ENCODE data around the gene TFCP2L1.

The TFCP2L1 gene

DNA sequence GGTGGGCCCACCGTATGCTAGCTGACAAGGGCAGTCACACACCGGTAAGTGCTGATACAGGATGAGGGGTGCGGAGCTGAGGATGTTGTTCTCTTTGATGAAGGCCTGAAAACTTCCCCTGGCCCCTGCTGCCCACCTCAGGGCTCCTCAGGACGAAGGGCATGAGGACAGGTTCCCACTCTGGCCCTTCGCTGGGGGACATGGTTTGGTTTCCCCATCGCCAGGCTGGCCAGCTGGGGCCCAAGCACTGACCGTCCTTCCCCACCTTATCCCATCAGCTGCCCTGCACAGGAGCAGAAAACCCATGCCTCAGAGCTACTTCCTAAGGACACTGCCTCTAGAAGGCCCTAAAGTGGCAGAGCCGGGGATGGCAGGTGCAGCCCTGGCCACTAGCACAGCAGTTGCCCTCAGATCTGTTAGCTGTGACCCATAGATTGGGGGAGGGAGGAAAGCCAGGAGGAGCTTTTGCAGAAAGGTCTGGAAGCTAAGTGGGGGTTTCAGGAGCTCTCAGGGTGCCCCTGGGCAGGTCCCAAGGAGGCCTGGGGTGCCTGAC is 66.5 kb downstream of the TFCP2L1 start:
- DNase-seq (ENCODE audit: low read depth) = no peak

DNA sequence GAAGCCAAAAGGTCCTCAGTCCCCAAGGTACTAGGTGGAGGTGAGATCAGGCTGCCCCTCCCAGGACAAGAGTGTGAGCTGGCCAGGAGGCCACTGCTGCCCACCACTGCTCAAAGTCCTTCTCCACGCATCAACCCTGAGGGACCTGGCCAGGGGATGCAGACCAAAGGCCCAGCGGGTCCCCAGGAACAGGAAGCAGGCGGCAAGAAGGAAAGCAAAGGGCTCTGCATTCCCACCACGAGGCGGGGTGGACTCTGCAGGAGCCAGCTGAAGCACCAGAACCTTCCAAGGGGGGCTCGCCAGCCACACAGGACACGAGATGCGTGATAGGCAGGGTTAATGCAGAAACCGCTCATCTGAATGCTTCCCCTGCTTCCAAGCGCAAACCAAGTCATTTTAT is 67.4 kb downstream of the TFCP2L1 start:
- DNase-seq (ENCODE audit: low read depth) = no peak

DNA sequence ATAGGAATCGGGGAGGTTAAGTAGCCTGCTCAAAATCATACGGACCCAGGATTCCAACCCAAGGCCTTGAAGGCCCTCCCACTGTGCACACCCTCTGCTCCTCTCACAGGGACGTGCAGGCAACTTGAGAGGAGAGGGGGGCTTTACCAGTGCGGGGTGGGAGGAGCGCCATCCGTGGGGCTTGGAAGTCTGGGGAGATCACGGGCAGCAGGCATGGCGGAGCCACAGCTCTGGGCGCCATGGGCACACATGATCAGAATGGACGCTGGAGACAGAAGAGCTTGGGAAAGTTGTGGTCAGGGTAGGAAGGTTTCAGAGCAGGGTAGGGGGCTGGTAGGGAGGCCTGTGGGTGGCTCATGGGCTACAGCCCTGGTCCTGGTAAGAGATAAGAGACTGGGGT is 70.7 kb downstream of the TFCP2L1 start:
- no peak for DNase-seq (ENCODE audit: low read depth)

DNA sequence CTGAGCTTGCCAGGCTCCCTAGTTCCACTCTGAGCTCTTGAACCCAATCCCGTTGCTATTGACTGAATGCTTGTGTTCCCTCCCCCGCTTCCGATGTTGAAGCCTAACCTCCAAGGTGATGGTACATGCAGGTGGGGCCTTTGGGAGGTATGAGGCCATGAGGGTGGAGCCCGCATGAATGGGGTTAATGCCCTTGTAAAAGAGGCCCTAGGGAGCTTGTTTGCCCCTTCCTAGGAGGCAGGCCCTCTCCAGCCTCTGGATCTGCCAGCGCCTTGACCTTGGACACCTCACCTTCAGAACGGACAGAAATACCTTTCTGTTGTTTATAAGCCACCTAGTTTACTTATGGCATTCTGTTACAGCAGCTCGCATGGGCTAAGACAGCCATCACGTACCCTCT is 71.6 kb downstream of the TFCP2L1 start:
- no peak for DNase-seq (ENCODE audit: low read depth)

DNA sequence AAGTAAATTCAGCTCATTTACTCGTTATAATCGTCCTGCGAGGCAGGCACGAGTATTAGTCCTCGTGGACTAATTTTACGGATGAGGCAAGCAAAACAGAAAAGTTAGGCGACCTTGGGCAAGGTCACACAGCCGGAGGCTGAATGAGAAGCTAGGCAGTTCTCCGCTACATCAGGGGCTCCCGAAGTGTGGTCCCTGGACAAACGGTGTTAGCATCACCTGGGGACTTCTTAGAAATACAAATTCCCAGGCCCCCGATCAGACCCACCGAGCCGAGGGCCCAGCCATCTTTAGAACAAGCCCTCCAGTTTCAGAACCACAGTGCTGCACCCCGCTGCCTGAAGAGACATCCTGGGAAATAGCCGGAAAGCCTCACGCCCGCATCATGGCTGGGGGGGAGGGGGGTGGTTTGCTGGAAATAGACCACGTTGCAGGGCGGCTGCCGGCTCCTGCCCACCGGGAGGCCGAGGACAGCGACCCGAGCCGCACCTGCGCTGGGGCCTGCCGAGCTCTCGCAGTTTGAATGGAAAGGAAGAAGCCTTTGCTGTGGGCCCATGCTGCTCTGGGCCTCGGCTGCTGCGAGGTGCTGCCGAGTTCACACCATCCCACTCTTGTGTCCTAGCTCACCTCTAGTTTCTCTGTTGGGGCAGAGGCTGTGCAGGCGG is 72.2 kb downstream of the TFCP2L1 start:
- DNase-seq (ENCODE audit: low read depth) = no peak

DNA sequence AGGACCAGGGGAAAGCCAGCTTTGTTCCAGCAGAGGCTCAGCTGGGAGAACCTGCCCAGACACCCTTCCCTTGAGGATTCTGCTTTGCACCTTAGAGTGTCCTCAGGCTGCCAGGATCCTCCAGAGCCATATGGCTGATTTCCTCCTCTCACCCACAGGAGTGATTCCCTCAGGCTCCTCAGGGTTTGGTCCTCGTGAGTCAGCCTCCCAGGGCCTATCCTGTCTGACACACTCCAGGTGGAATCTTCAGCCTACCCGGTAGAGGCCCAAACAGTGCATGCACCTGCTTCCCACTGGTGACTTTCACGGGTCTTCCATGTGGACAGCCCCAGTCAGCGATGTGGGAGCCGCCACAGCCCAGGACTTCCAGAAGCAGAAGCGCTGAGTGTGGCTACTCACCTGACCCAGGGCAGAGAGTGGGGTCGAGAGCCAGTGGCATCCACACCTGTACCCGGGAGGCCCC is 73.3 kb downstream of the TFCP2L1 start:
- DNase-seq (ENCODE audit: low read depth) = no peak

DNA sequence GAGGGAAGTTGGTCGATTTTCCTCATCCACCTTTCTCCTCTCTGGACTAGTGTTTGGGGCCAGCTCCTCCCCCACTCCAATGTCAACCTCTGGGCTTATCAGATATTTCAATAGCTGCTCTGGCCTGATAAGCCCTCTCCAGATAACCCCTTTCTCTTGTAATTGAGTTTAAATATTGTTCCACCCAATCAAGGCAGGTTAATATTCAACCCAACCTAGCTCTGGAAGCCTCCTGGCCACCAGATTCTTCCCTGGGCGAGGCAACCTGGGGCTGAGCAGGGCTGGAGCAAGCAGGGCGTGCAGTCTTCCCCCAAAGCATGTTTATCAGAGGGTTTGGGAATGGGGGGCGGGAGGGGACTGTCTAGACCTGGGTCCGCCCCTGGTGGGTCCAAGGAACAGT is 73.8 kb downstream of the TFCP2L1 start:
- no peak for DNase-seq (ENCODE audit: low read depth)

DNA sequence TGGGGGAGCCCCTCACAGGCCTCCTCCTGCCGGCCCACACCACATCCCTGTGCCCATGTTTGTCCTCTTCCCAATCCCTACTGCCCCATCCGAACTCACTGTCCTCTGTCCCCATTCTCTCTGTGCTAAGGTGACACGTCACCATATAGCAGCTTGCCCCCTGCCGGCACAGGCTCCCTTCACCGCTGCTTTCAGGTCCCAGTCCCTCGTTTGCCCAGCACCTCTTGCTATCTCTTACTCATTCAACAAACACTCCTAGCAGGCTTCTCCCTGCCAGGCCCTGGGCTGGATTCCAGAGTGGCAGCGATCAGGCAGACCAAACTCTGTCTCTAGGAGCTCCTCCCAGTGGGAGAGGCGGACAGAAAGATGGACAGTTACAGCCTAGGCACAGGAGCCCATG is 74.3 kb downstream of the TFCP2L1 start:
- no peak for DNase-seq (ENCODE audit: low read depth)

DNA sequence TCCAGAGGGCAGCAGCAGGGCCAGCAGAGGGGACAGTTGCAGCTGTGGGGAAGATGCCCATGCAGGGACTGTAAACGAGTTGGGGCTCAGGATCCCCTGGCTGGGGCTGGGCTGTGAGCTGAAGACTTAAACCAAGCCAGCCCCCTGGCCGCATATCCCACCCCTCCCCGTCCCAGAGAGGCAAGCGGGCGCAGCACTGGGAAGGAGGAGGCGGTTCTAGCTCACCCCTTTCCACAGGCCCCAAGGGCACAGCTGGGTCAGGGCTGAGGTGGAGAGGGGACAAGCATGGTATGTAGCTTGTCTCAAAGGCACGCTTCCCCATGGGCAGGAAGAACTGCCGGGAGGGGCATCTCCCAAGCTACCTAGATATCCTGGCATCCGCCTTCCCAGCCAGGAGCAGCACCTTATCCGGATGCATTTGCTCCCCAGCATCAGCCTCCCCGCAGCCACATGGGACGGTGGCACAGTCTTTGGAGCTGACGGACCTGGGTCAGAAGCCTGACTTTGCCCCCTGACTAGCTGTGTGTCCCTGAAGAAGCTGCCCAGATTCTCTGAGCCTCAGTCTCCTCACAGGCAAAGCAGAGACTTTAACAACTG is 75.9 kb downstream of the TFCP2L1 start:
- no peak for DNase-seq (ENCODE audit: low read depth)

DNA sequence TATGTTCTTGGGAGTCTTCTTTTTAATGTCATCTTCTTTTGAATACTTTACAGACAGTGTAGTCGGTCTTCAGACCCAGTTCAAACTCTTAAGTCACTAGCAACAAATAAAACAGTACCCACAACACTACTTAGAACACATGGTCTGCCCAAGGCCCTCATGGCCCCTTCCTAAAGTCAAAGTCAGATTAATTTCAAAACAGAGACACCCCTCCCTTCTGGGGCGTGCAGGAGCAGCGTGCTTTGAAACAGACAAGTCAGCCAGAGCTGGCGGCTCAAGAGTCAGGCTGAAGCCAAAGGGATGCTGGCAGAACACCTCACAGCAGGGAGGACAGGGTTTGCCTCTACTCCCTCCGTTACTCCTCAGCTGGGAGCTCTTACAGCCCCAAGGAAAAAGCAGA is 77.5 kb downstream of the TFCP2L1 start:
- DNase-seq (ENCODE audit: low read depth) = no peak

DNA sequence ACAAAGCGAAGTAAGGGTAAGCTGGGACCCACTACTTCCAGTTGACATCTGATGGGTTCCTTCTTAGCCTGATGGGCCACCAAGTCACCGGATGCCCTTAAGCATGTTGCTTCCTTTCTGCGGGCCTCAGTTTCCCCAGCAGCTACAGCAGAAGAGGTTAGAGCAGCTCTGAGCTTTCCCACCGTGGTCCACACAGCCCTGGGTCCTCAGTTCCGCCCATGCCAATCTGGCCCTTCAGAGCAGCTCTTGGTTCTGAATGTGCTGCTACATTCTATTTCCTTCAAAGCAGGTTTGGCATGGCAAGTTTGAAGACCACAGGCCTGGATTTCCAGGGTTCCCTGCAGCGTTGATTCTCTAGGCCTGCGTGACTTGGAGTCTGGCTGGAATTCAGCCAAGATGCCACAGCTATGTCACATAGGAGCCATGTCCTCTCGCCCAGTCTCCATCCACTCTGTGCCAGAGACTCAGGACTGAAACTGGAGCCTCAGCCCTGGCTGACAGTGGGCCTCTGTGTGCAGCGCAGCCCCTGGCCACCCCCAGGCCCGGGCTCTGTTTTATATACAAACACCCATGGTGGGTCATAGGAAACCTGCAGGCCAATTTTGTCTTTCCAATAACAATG is 79.6 kb downstream of the TFCP2L1 start:
- no peak for DNase-seq (ENCODE audit: low read depth)

DNA sequence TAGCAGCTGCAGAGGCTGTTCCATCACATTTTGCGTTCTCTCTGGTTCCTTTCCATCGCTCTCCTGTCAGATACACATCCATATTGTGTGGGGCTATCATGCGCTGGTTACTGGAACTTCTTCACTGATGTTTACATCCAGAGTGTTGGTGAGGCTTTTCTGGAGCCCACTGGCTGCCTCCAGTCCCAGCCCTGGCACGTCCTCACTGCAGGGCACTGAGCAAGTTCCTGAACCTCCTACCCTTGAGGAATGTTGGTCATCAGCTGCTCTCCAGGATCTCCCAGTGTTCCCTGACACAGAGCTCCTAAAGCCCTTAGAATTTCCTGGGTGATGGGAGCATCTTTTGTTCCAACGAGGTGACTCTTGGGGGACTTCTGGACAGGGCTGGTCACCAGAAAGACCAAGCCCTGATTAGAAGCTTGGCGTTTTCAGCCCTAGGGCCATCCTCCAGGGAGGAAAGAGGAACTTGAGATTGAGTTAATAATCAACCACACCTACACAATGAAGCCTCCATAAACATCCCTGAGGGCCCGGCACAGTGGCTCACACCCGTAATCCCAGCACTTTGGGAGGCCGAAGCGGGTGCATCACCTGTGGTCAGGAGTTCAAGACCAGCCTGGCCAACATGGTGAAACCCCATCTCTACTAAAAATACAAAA is 81.3 kb downstream of the TFCP2L1 start:
- no peak for DNase-seq (ENCODE audit: low read depth)

DNA sequence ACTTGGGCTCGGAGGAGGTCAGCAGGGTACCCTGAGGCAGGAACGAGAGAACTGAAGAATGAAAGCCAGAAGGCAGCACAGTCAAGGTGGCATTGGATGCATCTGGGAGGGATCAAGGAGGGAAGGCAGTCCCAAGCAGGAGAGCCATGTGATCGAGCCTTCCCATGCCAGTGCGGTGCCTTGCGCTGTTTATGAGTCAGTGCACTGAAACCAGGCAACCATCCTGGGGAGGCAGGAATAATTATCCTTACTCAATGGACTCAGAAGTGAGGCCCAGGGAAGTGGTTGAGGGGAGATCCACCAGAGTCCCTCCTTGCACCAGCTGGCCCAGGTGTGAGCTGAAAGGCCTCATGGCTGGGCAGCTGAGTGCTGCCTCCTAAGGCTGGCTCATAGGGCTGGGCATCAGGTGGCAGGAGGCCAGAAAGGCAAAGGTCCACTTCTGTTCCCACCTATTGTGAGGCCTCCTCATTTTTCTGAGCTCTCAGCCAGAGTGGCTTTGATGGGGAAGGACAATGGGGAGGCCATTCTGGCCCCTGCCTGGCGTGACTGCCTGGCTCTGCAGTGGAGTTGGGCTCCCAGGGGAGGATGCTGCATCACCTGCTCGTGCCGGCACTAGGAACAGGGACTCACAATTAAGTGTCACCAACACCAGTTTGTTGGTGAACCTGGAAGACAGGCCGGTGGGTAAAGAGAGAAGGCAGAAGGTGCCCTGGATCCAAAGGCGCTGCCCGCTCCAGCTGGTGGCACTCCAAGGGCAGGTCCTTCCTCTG is 82.3 kb downstream of the TFCP2L1 start:
- DNase-seq (ENCODE audit: low read depth) = no peak

DNA sequence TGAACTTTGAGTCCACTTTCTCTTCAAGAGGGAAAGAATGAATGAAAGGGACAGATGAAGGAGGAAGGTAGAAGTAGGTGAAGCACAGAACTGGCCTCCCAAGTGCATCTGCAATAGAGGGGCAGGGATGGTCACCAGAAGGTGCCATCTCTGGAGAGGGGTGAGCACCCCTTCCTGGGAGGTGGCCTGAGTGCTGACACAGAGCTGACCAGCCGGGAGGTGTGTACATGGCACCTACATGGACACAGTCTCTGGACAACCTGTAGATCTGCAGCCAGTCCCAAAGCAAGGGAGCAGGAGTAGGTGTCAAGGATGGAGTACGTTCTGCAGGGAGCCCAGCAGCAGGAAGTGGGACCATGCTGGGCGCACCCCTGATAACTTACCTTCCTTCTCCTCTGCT is 83.2 kb downstream of the TFCP2L1 start:
- no peak for DNase-seq (ENCODE audit: low read depth)

DNA sequence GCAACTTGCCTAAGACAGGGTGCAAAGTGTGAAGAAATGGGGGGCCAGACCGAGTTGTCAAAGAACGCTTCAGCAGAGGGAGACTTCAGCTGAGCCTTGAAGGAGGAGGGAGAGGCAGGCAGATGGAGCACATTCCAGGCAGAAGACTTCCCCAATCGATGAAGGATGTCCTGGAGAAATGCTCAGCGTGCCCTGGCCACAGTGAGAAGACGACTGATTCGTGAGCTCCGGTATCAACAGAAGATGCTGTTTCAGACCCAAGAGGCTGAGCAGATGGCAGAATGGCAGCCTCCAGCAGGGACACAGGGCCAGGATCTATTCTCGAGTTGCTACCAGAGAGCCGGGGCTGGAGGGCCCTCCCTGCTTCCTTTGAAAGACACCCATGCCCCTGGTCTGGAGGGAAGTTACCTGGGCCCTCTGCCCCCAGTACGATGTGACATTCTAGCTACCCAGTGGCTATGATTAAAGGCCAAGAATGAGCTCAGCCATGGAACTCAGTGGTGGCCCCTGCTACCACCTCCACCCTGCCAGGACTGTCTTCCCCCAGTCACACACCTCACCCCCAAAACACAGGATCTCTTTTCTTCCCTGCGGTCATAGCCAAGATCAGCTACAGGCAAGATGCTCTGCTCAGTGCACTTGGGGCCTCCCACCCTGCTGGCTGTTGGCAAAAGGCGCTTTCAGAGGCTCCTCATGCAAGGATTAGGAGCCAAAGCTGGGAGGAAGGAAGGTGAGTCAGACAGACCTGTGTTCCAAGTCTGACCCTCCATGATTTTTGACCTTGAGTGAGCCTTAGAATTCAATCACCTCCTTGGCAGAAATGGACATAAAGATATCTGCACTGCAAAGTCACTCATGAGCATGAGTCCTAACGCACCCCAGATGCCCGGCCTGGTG is 84.3 kb downstream of the TFCP2L1 start:
- DNase-seq (ENCODE audit: low read depth) = no peak

DNA sequence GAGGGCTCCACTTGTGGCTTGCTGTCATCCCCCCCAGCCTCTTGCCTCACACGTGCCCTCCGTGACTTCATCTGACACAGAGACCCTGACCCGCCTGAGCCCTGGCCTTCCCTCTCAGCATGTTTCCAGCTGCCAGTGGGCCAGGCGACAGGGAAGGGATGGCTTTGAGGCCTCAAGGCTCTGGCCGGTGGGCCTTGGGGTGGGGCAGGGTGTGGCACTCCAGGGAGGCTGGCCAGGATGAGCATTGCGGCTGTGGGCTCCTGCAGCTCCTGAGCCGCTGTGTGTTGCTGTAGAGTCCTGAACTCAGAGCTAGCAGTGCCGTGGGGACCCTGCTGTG is 85.0 kb downstream of the TFCP2L1 start:
- DNase-seq (ENCODE audit: low read depth) = no peak

DNA sequence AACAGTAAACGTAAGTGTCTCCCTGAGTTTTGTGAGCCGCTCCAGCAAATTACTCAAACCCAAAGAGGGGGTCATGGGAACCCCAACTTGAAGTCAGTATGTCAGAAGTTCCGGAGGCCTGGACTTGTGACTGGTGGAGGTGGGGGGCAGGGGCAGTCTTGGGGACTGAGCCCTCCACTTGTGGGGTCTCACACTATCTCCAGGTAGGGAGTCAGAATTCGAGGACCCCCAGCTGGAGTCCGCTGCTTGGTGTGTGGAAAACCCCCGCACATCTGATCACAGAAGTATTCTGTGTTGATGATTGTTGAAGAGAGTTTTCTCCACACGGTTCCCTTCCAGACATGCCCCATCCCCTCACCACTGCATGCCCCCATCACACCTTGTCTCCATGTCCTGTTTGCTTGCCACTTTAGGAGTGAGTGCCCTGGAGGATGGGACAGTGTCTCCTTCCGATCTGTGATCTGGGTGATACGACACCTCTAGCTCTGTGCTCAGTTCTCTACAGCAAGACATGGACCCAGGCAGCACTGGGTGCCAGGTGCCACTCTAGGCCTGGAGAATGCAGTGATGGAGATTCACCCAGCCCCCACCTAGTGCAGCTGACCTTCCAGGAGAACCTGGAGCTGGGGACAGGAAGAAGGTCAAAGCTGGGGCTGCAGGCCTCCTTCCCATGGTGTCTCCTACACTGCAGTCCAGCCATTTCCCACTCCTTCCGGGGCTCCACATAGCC is 85.6 kb downstream of the TFCP2L1 start:
- DNase-seq (ENCODE audit: low read depth) = no peak

DNA sequence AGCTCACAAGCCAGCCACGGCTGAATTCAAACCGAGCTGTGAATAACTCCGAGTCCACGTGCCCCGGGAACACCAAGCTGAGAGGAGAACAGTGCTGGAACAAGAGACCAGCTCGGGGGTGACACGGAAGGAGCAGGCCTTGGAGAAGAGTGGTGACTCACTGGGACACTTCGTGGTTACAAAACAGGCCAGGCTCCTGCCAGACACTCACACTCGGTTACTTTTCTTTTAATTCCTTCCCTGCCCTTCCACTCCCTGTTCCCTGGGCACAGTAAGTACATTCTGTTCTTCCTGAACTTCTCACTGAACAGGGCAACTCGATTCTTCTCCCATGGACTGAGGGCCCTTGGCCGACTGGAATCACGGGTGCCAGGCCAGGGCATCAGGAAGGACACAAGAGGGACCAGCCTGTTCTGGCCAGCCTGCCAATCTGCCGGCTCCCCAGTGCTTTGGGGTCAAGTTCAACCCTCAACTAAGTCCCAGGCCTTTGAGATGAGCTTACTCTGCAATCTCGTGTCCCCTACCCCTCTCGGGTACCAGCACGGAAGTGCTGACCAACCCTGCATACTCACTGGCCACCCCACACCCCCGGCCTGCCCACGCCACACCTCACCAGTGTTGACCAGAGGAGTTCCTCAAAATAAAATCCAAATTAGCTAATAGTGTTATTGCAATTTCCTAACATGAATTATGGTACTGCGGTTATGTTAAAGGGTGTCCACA is 87.5 kb downstream of the TFCP2L1 start:
- no peak for DNase-seq (ENCODE audit: low read depth)

DNA sequence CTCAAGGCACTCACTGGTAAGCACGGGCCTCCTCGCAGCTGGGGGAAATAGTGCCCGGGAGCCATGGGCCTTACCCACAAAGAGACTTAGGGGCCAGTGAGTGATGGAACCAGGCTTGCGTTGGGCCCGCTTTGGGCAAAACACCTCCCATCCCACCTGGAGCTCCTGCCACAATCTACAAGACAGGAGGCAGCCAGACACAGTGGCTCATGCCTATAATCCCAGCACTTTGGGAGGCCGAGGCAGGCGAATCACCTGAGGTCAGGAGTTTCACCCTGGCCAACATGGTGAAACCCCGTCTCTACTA is 88.2 kb downstream of the TFCP2L1 start:
- DNase-seq (ENCODE audit: low read depth) = no peak

Measured in stimulated activated CD8-positive, alpha-beta memory T cell treated with anti-CD3 and anti-CD28 coated beads, Interleukin-15, amount 100 ng/mL, for 1 hour (primary cell).